Activated T-helper 1 cell treated with anti-CD3 and anti-CD28 coated beads, Interleukin-12 subunit alpha, Interleukin-12 subunit beta, Interleukin-2, Interleukin-4 antibody, amounts not matched to agents 30 ng/mL and 10 ng/mL and 1 ng/mL, durations not matched to agents 14 hours and 24 hours and 36 hours (primary cell): ENCODE measurements around the gene HAPLN3. TPM values are rescaled to one million over a fixed set of nuclear protein-coding genes. Genes with fewer than 3 reads are reported as not detected.

ENCODE experiments used
- DNase-seq: peaks from one replicate; pipeline ENCODE4 v3.0.0; 2021; ENCODE audit warnings: low spot score
- H3K27ac Mint-ChIP-seq: one replicate; pipeline ENCODE4 v1.8.0; 2021; ENCODE audit warnings: mild to moderate bottlenecking, mixed read lengths
- H3K27me3 Mint-ChIP-seq: one replicate; pipeline ENCODE4 v1.8.0; 2022; ENCODE audit warnings: mild to moderate bottlenecking, moderate library complexity, mixed read lengths; ENCODE audit not compliant: insufficient read depth
- H3K36me3 Mint-ChIP-seq: one replicate; pipeline ENCODE4 v1.8.0; 2021; ENCODE audit warnings: low read depth, mixed read lengths
- H3K4me1 Mint-ChIP-seq: one replicate; pipeline ENCODE4 v1.8.0; 2021; ENCODE audit warnings: low read depth, mixed read lengths
- H3K4me3 Mint-ChIP-seq: one replicate; pipeline ENCODE4 v1.8.0; 2021; ENCODE audit warnings: mild to moderate bottlenecking, moderate library complexity, mixed read lengths
- H3K9me3 Mint-ChIP-seq: one replicate; pipeline ENCODE4 v1.8.0; 2021; ENCODE audit warnings: mixed read lengths
- intact Hi-C: fragments of 100-400 bp; cut with micrococcal nuclease; formaldehyde crosslinking; loops from one replicate; pipeline ENCODE4 v1.15.1; 2024
- total RNA-seq: library from RNA; stranded (reverse); gene quantifications from 2 replicates; pipeline ENCODE4 v1.2.3, GENCODE V29; 2022

HAPLN3 gene
- total RNA-seq, 1 donor from 2014 or later = 85.8 TPM

- peak overlapping the region; percentile 5 for H3K27ac Mint-ChIP-seq
- intact Hi-C loops = no loop called here
- peaks cover 30% of the 10 kb centered on the region for H3K36me3 Mint-ChIP-seq
- H3K4me3 Mint-ChIP-seq = no peak overlapping the region
- no peaks in the 10 kb centered on the region for H3K4me1 Mint-ChIP-seq
- H3K9me3 Mint-ChIP-seq = no peaks in the 10 kb centered on the region
- DNase-seq = no peak
- H3K27me3 Mint-ChIP-seq = no peaks in the 10 kb centered on the region
These were observed 16.6 kb downstream of the HAPLN3 start for GRCh38 chr15:88878720-88879184.

- no peak for DNase-seq
- no peaks in the 10 kb centered on the region for H3K4me1 Mint-ChIP-seq
- H3K27ac Mint-ChIP-seq = no peak overlapping the region
- H3K27me3 Mint-ChIP-seq = no peaks in the 10 kb centered on the region
- H3K9me3 Mint-ChIP-seq = no peaks in the 10 kb centered on the region
- H3K36me3 Mint-ChIP-seq = peaks cover 24% of the 10 kb centered on the region
- intact Hi-C loops = no loop called here
- no peak overlapping the region for H3K4me3 Mint-ChIP-seq
These were observed 17.4 kb downstream of the HAPLN3 start for GRCh38 chr15:88877906-88878305.

- H3K36me3 Mint-ChIP-seq = peaks cover 24% of the 10 kb centered on the region
- H3K27me3 Mint-ChIP-seq = no peaks in the 10 kb centered on the region
- H3K4me1 Mint-ChIP-seq = no peaks in the 10 kb centered on the region
- H3K9me3 Mint-ChIP-seq = no peaks in the 10 kb centered on the region
- H3K27ac Mint-ChIP-seq = no peak overlapping the region
- intact Hi-C loops = no loop called here
- no peak for DNase-seq
- H3K4me3 Mint-ChIP-seq = no peak overlapping the region
These were observed 17.9 kb downstream of the HAPLN3 start for GRCh38 chr15:88877415-88877814.

GRCh38 chr15:88876573-88876972 lies 18.8 kb downstream of the HAPLN3 start:
- Mint-ChIP-seq H3K4me1 (no peaks in the 10 kb centered on the region), H3K27ac (no peak overlapping the region), H3K4me3 (no peak overlapping the region), H3K9me3 (no peaks in the 10 kb centered on the region), H3K36me3 (peaks cover 23% of the 10 kb centered on the region), H3K27me3 (no peaks in the 10 kb centered on the region)
- intact Hi-C loops = no loop called here
- no peak for DNase-seq

GRCh38 chr15:88874684-88875083 lies 20.7 kb downstream of the HAPLN3 start:
- H3K27me3 Mint-ChIP-seq = no peaks in the 10 kb centered on the region
- no peak overlapping the region for H3K27ac Mint-ChIP-seq
- no peak for DNase-seq
- no peak overlapping the region for H3K4me3 Mint-ChIP-seq
- H3K4me1 Mint-ChIP-seq = no peaks in the 10 kb centered on the region
- peaks cover 14% of the 10 kb centered on the region for H3K36me3 Mint-ChIP-seq
- intact Hi-C loops = no loop called here
- no peaks in the 10 kb centered on the region for H3K9me3 Mint-ChIP-seq

GRCh38 chr15:88874275-88874674 lies 21.1 kb downstream of the HAPLN3 start:
- no peak overlapping the region for H3K4me3 Mint-ChIP-seq
- H3K27ac Mint-ChIP-seq = no peak overlapping the region
- H3K27me3 Mint-ChIP-seq = no peaks in the 10 kb centered on the region
- H3K9me3 Mint-ChIP-seq = no peaks in the 10 kb centered on the region
- peaks cover 14% of the 10 kb centered on the region for H3K36me3 Mint-ChIP-seq
- intact Hi-C loops = no loop called here
- no peak for DNase-seq
- H3K4me1 Mint-ChIP-seq = no peaks in the 10 kb centered on the region

GRCh38 chr15:88873786-88874185 lies 21.6 kb downstream of the HAPLN3 start:
- H3K4me1 Mint-ChIP-seq = no peaks in the 10 kb centered on the region
- no peak overlapping the region for H3K27ac Mint-ChIP-seq
- intact Hi-C loops = no loop called here

GRCh38 chr15:88872706-88873105 lies 22.6 kb downstream of the HAPLN3 start:
- Mint-ChIP-seq H3K36me3 (peaks cover 10% of the 10 kb centered on the region), H3K27ac (no peak overlapping the region), H3K9me3 (no peaks in the 10 kb centered on the region), H3K4me3 (no peak overlapping the region), H3K4me1 (no peaks in the 10 kb centered on the region), H3K27me3 (no peaks in the 10 kb centered on the region)
- DNase-seq = no peak
- intact Hi-C loops = no loop called here

More at GRCh38 chr15:88873786-88874185, 21.6 kb downstream of the HAPLN3 start:
- no peak for DNase-seq
- Mint-ChIP-seq H3K4me3 (no peak overlapping the region), H3K27me3 (no peaks in the 10 kb centered on the region), H3K9me3 (no peaks in the 10 kb centered on the region), H3K36me3 (peaks cover 14% of the 10 kb centered on the region)

GRCh38 chr15:88872106-88872505 lies 23.2 kb downstream of the HAPLN3 start:
- intact Hi-C loops = no loop called here
- H3K4me1 Mint-ChIP-seq = no peaks in the 10 kb centered on the region
- no peak overlapping the region for H3K4me3 Mint-ChIP-seq
- H3K9me3 Mint-ChIP-seq = no peaks in the 10 kb centered on the region
- no peaks in the 10 kb centered on the region for H3K27me3 Mint-ChIP-seq
- H3K36me3 Mint-ChIP-seq = peaks cover 10% of the 10 kb centered on the region
- DNase-seq = no peak
- no peak overlapping the region for H3K27ac Mint-ChIP-seq

- Mint-ChIP-seq H3K36me3 (peaks cover 3% of the 10 kb centered on the region), H3K4me1 (no peaks in the 10 kb centered on the region), H3K9me3 (no peaks in the 10 kb centered on the region), H3K4me3 (no peak overlapping the region), H3K27me3 (no peaks in the 10 kb centered on the region), H3K27ac (no peak overlapping the region)
- intact Hi-C loops = no loop called here
- no peak for DNase-seq
These were observed 24.0 kb downstream of the HAPLN3 start for GRCh38 chr15:88871313-88871712.

GRCh38 chr15:88866295-88866881 lies 29.0 kb downstream of the HAPLN3 start:
- H3K36me3 Mint-ChIP-seq = no peaks in the 10 kb centered on the region
- H3K27ac Mint-ChIP-seq = no peak overlapping the region
- intact Hi-C loops = no loop called here
- H3K9me3 Mint-ChIP-seq = no peaks in the 10 kb centered on the region
- H3K4me3 Mint-ChIP-seq = no peak overlapping the region
- H3K4me1 Mint-ChIP-seq = no peaks in the 10 kb centered on the region
- DNase-seq = no peak
- no peaks in the 10 kb centered on the region for H3K27me3 Mint-ChIP-seq

- Mint-ChIP-seq H3K4me3 (no peak overlapping the region), H3K4me1 (no peaks in the 10 kb centered on the region), H3K36me3 (no peaks in the 10 kb centered on the region), H3K27me3 (no peaks in the 10 kb centered on the region), H3K9me3 (no peaks in the 10 kb centered on the region), H3K27ac (no peak overlapping the region)
- intact Hi-C loops = no loop called here
- DNase-seq = no peak
These were observed 29.7 kb downstream of the HAPLN3 start for GRCh38 chr15:88865498-88866099.

GRCh38 chr15:88864861-88865497 lies 30.4 kb downstream of the HAPLN3 start:
- no peak overlapping the region for H3K27ac Mint-ChIP-seq
- no peaks in the 10 kb centered on the region for H3K9me3 Mint-ChIP-seq
- no peak overlapping the region for H3K4me3 Mint-ChIP-seq

More at GRCh38 chr15:88864861-88865497, 30.4 kb downstream of the HAPLN3 start:
- intact Hi-C loops = no loop called here
- Mint-ChIP-seq H3K4me1 (no peaks in the 10 kb centered on the region), H3K36me3 (no peaks in the 10 kb centered on the region), H3K27me3 (no peaks in the 10 kb centered on the region)
- DNase-seq = no peak
